HCT116 (cell line): ENCODE measurements around the gene TASP1. TPM values are rescaled to one million over a fixed set of nuclear protein-coding genes. Genes with fewer than 3 reads are reported as not detected.

ENCODE experiments used
- ATAC-seq: fragments of 200-7000 bp; cut with Tn5 transposase; 2 replicates; pipeline ENCODE4 v1.9.1; 2020; ENCODE audit warnings: mild to moderate bottlenecking, moderate library complexity
- BruUV-seq: library from RNA; stranded (reverse); fragments of 400-500 nt; replicated peaks from 2 replicates; lab custom pipeline; 2021; lab: Mats Ljungman, UMichigan
- CTCF ChIA-PET: fragments of 300-600 bp; sonication (Branson Sonifier 250); formaldehyde crosslinking; loops from one replicate; lab custom pipeline; 2021; ENCODE audit warnings: antibody characterized with exemption; lab: Charles Lee
- POLR2A ChIA-PET: fragments of 300-600, 350-600 bp; sonication (Branson Sonifier 250); formaldehyde crosslinking; loops from one replicate; lab custom pipeline; 2021; ENCODE audit warnings: antibody characterized with exemption; lab: Charles Lee
- RAD21 ChIA-PET, 2 experiments: fragments of 300-600 bp; sonication (Branson Sonifier 250); formaldehyde crosslinking; loops; one replicate each; lab custom pipeline; 2023; ENCODE audit warnings: low total read pairs in 2 of 2; ENCODE audit not compliant: uncharacterized antibody in 2 of 2, unreplicated experiment in 2 of 2, low non-redundant PET in 1 of 2; lab: Charles Lee
- DNase-seq: peaks from one replicate; pipeline ENCODE4 v3.0.0-alpha.2; 2010; ENCODE audit warnings: low read depth, low spot score
- H2AFZ ChIP-seq: fragments of 200-600 bp; shearing (Covaris generic), sonication (generic); 2 replicates; pipeline ENCODE4 v1.6.1; 2017; ENCODE audit warnings: low read depth, mixed run types, mixed read lengths, antibody characterized with exemption, low read length; ENCODE audit not compliant: poor library complexity, severe bottlenecking
- H3K27ac ChIP-seq: 2 replicates; pipeline ENCODE4 v1.5.1; 2012; ENCODE audit warnings: low read depth, low read length
- H3K27me3 ChIP-seq: fragments of 200-600 bp; sonication (generic); 2 replicates; pipeline ENCODE4 v1.6.1; 2016; ENCODE audit warnings: mixed run types, low read length, mixed read lengths; ENCODE audit not compliant: insufficient read depth
- H3K36me3 ChIP-seq, 2 experiments: fragments of 200-500 bp in 1 of 2; fragments of 200-600 bp in 1 of 2; sonication (Bioruptor generic) in 1 of 2; sonication (generic) in 1 of 2; 2 replicates each; pipeline versions ENCODE4 v1.5.1 to v1.6.1; 2014 to 2016; ENCODE audit warnings: low read length in 2 of 2, inconsistent platforms in 1 of 2, mixed read lengths in 1 of 2, mixed run types in 1 of 2; ENCODE audit not compliant: insufficient read depth in 2 of 2, control insufficient read depth in 1 of 2
- H3K4me1 ChIP-seq, 2 experiments: fragments of 200-600 bp in 1 of 2; sonication (generic) in 1 of 2; 2 replicates each; pipeline versions ENCODE4 v1.5.1 to v1.6.1; 2012 to 2017; ENCODE audit warnings: low read length in 2 of 2, inconsistent platforms in 1 of 2, mild to moderate bottlenecking in 1 of 2, mixed read lengths in 1 of 2, mixed run types in 1 of 2, moderate library complexity in 1 of 2; ENCODE audit not compliant: insufficient read depth in 2 of 2, control insufficient read depth in 1 of 2
- H3K4me2 ChIP-seq: fragments of 200-600 bp; sonication (generic); 2 replicates; pipeline ENCODE4 v1.6.1; 2017; ENCODE audit warnings: mixed run types, low read length, mixed read lengths
- H3K4me3 ChIP-seq, 2 experiments: fragments of 200-600 bp in 1 of 2; sonication (generic) in 1 of 2; replicated peaks in 1 of 2; 2 replicates each; pipeline ENCODE4 v1.5.1; 2011 to 2016; ENCODE audit warnings: low read length in 2 of 2, control low read depth in 1 of 2, low read depth in 1 of 2, mild to moderate bottlenecking in 1 of 2, mixed read lengths in 1 of 2, mixed run types in 1 of 2
- H3K79me2 ChIP-seq: fragments of 200-600 bp; sonication (generic); 2 replicates; pipeline ENCODE4 v1.6.1; 2017; ENCODE audit warnings: mild to moderate bottlenecking, mixed run types, low read length, moderate library complexity, mixed read lengths; ENCODE audit not compliant: insufficient read depth
- H3K9ac ChIP-seq: fragments of 200-600 bp; sonication (generic); 2 replicates; pipeline ENCODE4 v1.6.1; 2016; ENCODE audit warnings: low read length, mixed read lengths
- H3K9me2 ChIP-seq: fragments of 200-600 bp; sonication (generic), shearing (Covaris generic); 2 replicates; pipeline ENCODE4 v1.6.1; 2017; ENCODE audit warnings: mixed run types, mild to moderate bottlenecking, moderate library complexity; ENCODE audit not compliant: insufficient read depth
- H3K9me3 ChIP-seq, 2 experiments: fragments of 200-500 bp in 1 of 2; fragments of 200-600 bp in 1 of 2; sonication (Bioruptor generic) in 1 of 2; sonication (generic) in 1 of 2; 2 replicates each; pipeline ENCODE4 v1.6.1; 2014 to 2017; ENCODE audit warnings: low read length in 2 of 2, mixed read lengths in 2 of 2, inconsistent platforms in 1 of 2, low read depth in 1 of 2, mild to moderate bottlenecking in 1 of 2, mixed run types in 1 of 2, moderate library complexity in 1 of 2; ENCODE audit not compliant: control insufficient read depth in 1 of 2, insufficient read depth in 1 of 2
- H4K20me1 ChIP-seq: fragments of 200-600 bp; sonication (generic), shearing (Covaris generic); 2 replicates; pipeline ENCODE4 v1.6.1; 2017; ENCODE audit warnings: mixed run types, mild to moderate bottlenecking, moderate library complexity; ENCODE audit not compliant: insufficient read depth
- ATF3 ChIP-seq: IDR thresholded peaks from 2 replicates; pipeline ENCODE4 v1.6.1; 2012
- CTCF ChIP-seq, 3 experiments: fragments of 200-600 bp in 1 of 3; sonication (generic) in 1 of 3; IDR thresholded peaks in 2 of 3; conservative IDR thresholded peaks in 1 of 3; 2 replicates each; pipeline ENCODE4 v1.5.1; 2012 to 2017; ENCODE audit warnings: low read depth in 2 of 3, low read length in 2 of 3, antibody characterized with exemption in 1 of 3, borderline replicate concordance in 1 of 3, control low read depth in 1 of 3, mild to moderate bottlenecking in 1 of 3, mixed read lengths in 1 of 3, mixed run types in 1 of 3, moderate library complexity in 1 of 3; ENCODE audit not compliant: insufficient read depth in 1 of 3
- EGR1 ChIP-seq: IDR thresholded peaks from 2 replicates; pipeline ENCODE4 v1.6.1; 2012; ENCODE audit warnings: low read depth
- ELF1 ChIP-seq: IDR thresholded peaks from 2 replicates; pipeline ENCODE4 v1.6.1; 2012; ENCODE audit warnings: low read depth, borderline replicate concordance
- EZH2 ChIP-seq: fragments of 200-600 bp; sonication (generic); IDR thresholded peaks from 2 replicates; pipeline ENCODE4 v1.6.1; 2017; ENCODE audit warnings: antibody characterized with exemption, mixed run types
- RAD21 ChIP-seq: IDR thresholded peaks from 2 replicates; pipeline ENCODE4 v1.6.1; 2012; ENCODE audit warnings: low read depth, mild to moderate bottlenecking
- SIN3A ChIP-seq: IDR thresholded peaks from 2 replicates; pipeline ENCODE4 v1.6.1; 2012; ENCODE audit warnings: low read depth
- SP1 ChIP-seq: IDR thresholded peaks from 2 replicates; pipeline ENCODE4 v1.6.1; 2012; ENCODE audit warnings: low read depth
- SRF ChIP-seq: IDR thresholded peaks from 2 replicates; pipeline ENCODE4 v1.6.1; 2012; ENCODE audit warnings: low read depth
- YY1 ChIP-seq: IDR thresholded peaks from 2 replicates; pipeline ENCODE4 v1.6.1; 2011; ENCODE audit warnings: low read length, low read depth, moderate library complexity, mild to moderate bottlenecking; ENCODE audit not compliant: insufficient replicate concordance; ENCODE audit errors: extremely low read depth
- ZBTB33 ChIP-seq: IDR thresholded peaks from 2 replicates; pipeline ENCODE4 v1.6.1; 2011; ENCODE audit warnings: mild to moderate bottlenecking, low read length, moderate library complexity; ENCODE audit not compliant: insufficient replicate concordance; ENCODE audit errors: extremely low read depth
- ZFX ChIP-seq: fragments of 450-650 bp; IDR thresholded peaks from 2 replicates; pipeline ENCODE4 v1.6.1; 2017
- ZNF274 ChIP-seq: fragments of 200-500 bp; sonication (Bioruptor generic); IDR thresholded peaks from 2 replicates; pipeline ENCODE4 v1.6.1; 2014; ENCODE audit warnings: mild to moderate bottlenecking, low read depth, low read length, inconsistent platforms
- intact Hi-C: fragments of 100-400 bp; cut with micrococcal nuclease; formaldehyde crosslinking; loops from 2 replicates; pipeline ENCODE4 v1.10.0; 2022
- total RNA-seq: library from RNA; stranded (reverse); gene quantifications from one replicate; pipeline ENCODE4 v1.2.1, GENCODE V29; 2021; ENCODE audit not compliant: unreplicated experiment
- TF ChIP-seq, protein P1 (sequence below): IDR thresholded peaks from 2 replicates; pipeline ENCODE4 v1.6.1; 2012; ENCODE audit warnings: low read depth

Gene TASP1
- total RNA-seq, 1 experiment from 2014 or later = 19.1 TPM

DNA sequence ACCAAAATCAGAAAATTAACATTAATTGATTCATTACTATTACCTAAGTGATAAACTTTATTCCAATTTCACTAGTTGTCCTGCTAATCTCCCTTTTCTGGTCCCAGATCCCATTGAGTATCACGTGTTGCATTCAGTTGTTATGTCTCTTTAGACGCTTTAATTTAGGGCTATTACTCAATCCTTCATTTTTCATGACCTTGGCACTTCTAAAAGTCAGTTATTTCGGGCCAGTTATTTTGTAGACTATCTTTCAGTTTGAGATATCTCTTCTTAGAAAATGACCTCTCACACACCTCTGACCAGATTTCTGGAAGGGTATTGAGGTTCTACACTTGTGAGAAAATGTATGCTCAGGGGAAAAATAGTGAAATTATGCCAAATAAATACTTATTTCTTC is 34.0 kb upstream of the TASP1 start:
- DNase-seq = no peak

More for the DNA sequence above, 34.0 kb upstream of the TASP1 start:
- no peaks in the 10 kb centered on the region for H4K20me1 ChIP-seq
- no peaks in the 10 kb centered on the region for H3K27me3 ChIP-seq
- H3K9me3 ChIP-seq = no peaks in the 10 kb centered on the region
- H3K79me2 ChIP-seq = no peaks in the 10 kb centered on the region
- no TSS peak for BruUV-seq
- H2AFZ ChIP-seq = no peak overlapping the region
- H3K4me3 ChIP-seq = no peak overlapping the region
- TF ChIP-seq YY1 (no peak), SP1 (no peak), ATF3 (no peak), EGR1 (no peak), ZBTB33 (no peak), RAD21 (no peak), EZH2 (no peak), ZNF274 (no peak), SIN3A (no peak), SRF (no peak), ZFX (no peak), CTCF (IDR thresholded peaks at IDR 0.05 in 2 of 3, conservative IDR thresholded peaks at IDR 0.05 in 1 of 3; ENCODE audit: borderline replicate concordance in 1 of 3, insufficient read depth in 1 of 3, low read depth in 2 of 3, low read length in 2 of 3) (no peak), ELF1 (no peak)
- TF ChIP-seq, protein P1, sequence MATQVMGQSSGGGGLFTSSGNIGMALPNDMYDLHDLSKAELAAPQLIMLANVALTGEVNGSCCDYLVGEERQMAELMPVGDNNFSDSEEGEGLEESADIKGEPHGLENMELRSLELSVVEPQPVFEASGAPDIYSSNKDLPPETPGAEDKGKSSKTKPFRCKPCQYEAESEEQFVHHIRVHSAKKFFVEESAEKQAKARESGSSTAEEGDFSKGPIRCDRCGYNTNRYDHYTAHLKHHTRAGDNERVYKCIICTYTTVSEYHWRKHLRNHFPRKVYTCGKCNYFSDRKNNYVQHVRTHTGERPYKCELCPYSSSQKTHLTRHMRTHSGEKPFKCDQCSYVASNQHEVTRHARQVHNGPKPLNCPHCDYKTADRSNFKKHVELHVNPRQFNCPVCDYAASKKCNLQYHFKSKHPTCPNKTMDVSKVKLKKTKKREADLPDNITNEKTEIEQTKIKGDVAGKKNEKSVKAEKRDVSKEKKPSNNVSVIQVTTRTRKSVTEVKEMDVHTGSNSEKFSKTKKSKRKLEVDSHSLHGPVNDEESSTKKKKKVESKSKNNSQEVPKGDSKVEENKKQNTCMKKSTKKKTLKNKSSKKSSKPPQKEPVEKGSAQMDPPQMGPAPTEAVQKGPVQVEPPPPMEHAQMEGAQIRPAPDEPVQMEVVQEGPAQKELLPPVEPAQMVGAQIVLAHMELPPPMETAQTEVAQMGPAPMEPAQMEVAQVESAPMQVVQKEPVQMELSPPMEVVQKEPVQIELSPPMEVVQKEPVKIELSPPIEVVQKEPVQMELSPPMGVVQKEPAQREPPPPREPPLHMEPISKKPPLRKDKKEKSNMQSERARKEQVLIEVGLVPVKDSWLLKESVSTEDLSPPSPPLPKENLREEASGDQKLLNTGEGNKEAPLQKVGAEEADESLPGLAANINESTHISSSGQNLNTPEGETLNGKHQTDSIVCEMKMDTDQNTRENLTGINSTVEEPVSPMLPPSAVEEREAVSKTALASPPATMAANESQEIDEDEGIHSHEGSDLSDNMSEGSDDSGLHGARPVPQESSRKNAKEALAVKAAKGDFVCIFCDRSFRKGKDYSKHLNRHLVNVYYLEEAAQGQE = no peak
- no peak overlapping the region for H3K27ac ChIP-seq
- RAD21 ChIA-PET = no interaction called here
- no peaks in the 10 kb centered on the region for H3K9me2 ChIP-seq
- POLR2A ChIA-PET = no interaction called here
- H3K9ac ChIP-seq = no peak overlapping the region
- no peak for ATAC-seq
- H3K4me2 ChIP-seq = no peak overlapping the region
- intact Hi-C loops = no loop called here
- no peaks in the 10 kb centered on the region for H3K4me1 ChIP-seq
- H3K36me3 ChIP-seq = no peaks in the 10 kb centered on the region
- CTCF ChIA-PET = interaction anchor here (1.5 kb wide), 1 partner anchor 98 kb away, joined by 3 read pairs; no protein-coding TSS in a partner anchor
